Endometrial microvascular endothelial cells (primary cell): ENCODE results near the gene COBL. TPM values are rescaled to one million over a fixed set of nuclear protein-coding genes. Genes with fewer than 3 reads are reported as not detected.

Experiments used
- in situ Hi-C: cut with HindIII; loops from 2 replicates; pipeline ENCODE4 v1.10.0; 2017; ENCODE audit warnings: low sequenced_read_pairs, low pct_unique_long_range_greater_than_20kb; ENCODE audit errors: inconsistent ontology term
- total RNA-seq: library from RNA; depleted of rRNA; stranded (reverse); fragments of >200 nt; gene quantifications from one replicate; pipeline ENCODE4 v1.2.3, GENCODE V29; 2015; ENCODE audit errors: inconsistent ontology term

COBL gene
- total RNA-seq, 1 donor from 2014 or later: not detected

- in situ Hi-C loops: no loop called here
Observed at GRCh38 chr7:51123322-51124019, 193.1 kb downstream of the COBL start.

- in situ Hi-C loops: no loop called here
Observed at GRCh38 chr7:51121931-51122425, 194.6 kb downstream of the COBL start.

DNA sequence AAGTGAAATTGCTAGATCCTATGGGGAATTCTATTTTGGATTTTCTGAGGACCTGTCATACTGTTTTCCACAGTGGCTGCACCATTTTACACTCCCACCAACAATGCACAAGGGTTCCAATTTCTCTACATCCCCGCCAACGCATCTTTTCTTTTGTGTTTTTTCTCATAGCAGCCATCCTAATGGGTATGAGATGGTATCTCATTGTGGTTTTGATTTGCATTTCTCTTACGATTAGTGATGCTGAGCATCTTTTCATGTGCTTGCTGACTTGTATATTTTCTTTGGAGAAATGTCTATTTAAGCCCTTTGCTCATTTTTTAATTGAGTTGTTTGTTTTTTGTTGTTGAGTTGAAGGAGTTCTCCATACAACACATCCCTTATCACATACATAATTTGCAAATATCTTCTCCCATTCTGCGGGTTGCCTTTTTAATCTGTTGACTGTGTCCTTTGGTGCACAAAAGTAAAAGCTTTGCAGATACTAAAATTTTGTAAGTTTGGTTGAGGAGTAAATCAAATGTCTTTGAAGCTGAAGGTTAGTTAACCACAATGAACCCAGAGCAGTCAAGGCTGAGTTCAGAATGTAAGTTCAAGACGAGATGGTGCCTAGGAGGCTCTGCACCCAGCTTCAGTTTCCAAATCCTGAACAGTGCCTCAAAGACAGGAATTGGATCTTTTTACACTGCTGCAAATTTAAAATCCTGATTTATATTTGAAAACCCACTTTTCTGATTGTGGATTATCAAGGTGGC, 195.4 kb downstream of the COBL start:
- in situ Hi-C loops: no loop called here

GRCh38 chr7:51118628-51119027, 198.0 kb downstream of the COBL start:
- in situ Hi-C loops: no loop called here

- in situ Hi-C loops: no loop called here
Observed at GRCh38 chr7:51114501-51114900, 202.1 kb downstream of the COBL start.

GRCh38 chr7:51113962-51114361, 202.6 kb downstream of the COBL start:
- in situ Hi-C loops: no loop called here

DNA sequence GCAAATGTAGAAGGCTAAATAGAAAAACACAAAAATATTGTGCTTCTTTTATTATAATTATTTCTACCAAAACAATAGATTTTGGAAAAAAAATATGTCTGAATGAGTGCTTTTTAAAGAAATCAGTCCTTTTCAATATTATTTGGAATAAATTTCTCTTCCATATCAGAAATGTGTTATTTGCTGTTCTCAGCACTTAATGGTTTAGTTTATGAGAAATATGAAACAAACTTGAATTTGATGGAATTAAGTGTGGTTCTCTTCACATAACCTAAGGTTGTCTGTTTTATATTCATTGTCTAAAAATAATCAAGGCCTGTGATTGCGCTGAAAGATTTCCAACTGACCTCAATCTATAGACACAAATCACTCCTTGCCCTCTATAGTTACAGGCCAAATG, 203.0 kb downstream of the COBL start:
- in situ Hi-C loops: no loop called here

- in situ Hi-C loops: no loop called here
Observed at GRCh38 chr7:51111241-51111940, 205.2 kb downstream of the COBL start.

GRCh38 chr7:51108134-51108533, 208.5 kb downstream of the COBL start:
- in situ Hi-C loops: no loop called here

DNA sequence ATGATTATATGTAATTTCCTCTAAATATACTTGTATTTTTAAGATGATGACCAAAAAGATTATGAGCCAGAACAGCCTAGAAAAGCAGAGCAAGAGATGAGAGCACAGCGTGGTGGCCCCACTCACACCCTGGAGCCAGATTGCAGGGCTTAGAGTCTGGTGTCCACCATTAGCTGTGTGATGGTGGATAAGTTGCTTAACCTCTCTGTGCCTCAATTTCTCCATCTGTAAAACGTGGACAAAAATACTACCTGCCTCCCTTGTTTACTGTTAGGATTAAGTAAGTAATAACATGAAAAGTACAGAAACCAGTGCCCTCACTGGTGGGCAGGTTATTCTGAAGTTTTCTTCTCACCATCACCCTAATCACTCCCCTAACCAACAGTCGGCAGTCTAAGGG, 212.3 kb downstream of the COBL start:
- in situ Hi-C loops: no loop called here

DNA sequence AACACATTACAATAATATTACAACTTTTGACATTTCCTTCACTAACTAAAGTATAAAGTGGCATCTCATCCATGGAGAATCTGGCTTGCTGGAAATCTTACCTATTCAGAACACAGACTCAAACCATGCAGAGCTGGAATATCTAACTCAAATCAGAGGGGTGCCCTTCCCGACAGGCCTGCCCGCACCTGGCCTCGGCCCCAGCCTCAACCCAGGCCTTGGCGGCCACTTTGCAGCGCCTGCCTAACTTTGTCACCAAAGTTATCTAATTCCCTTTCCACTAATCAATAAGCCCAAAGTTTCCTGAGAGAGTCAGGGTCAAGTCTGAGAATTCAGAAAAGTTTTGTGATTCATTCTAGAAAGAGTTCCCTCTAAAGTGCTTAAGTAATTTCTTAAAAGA, 212.9 kb downstream of the COBL start:
- in situ Hi-C loops: no loop called here

DNA sequence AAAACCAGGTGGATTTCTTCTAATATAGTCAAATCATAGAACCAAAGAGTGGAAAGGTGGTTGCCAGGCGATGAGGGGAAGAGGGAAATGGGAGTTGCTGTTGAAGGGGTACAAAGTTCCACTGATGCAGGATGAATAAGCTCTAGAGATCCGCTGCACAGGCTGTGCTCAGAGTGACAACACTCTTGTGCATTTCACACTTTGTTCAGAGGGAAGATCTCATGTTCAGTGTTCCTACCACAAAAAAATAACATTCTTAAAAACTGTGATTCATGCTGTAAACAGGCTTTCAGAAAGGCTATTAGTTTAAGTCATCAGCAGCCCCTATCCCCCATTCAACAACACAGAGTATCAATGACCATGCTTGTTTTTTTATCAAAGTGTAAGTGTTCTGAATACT, 213.8 kb downstream of the COBL start:
- in situ Hi-C loops: no loop called here

DNA sequence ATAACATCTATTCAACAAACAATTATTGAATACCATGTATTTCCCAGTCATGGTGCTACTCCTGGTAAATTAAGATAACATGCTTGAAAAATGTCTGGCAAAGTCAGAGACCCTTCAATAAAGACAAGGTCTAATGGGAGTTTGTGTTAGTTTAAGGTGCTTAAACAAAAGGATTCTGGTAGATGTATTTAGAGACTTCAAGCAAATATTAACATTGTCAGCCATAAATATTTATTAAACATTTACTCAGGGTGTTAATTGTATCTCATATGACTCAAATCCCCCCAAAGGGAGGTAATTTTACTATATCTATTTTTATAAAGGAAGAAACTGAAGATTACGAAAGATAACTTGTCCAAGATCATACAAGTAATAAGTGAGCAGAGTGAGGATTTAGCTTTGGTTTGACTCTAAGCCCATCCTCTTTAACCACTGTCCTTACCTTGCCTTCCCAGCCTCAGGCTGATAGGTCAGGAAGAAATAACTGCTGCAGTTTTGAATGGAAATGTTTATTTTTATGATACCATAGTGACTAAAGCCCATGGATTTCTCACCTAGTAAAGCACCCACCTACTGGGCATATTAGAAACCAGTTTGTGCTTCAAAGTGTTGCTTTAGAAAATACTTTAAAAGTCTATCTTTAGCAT, 215.4 kb downstream of the COBL start:
- in situ Hi-C loops: no loop called here

GRCh38 chr7:51090411-51090810, 226.2 kb downstream of the COBL start:
- in situ Hi-C loops: no loop called here

- in situ Hi-C loops: no loop called here
Observed at GRCh38 chr7:51085034-51085692, 231.4 kb downstream of the COBL start.

GRCh38 chr7:51084121-51084520, 232.5 kb downstream of the COBL start:
- in situ Hi-C loops: no loop called here

DNA sequence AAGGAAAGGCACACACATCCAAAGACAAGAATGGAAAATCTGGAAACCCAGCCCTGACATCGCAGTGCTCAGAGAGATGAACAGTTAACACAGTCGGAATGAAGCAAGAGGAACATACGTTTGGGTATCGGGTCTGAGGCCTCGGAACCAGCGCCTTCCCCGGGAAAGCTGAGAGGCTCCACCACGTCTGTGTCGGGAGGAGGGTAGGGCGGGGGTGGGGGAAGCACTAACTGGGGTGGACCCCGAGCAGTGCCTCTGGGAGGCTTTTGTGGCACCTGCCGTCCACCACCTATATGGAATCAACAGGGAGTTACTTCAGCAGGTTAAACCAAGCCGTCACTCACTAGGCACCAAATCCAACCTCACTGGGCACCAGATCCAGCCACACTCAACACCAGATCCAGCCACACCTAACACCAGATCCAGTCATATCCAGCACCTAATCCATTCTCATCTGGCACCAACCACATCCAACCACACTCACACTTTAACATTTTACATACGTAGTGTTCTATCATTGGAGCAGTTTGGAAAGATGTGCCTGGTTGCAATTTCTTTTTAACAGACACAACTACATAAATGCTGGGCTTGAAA, 233.6 kb downstream of the COBL start:
- in situ Hi-C loops: no loop called here

GRCh38 chr7:51082096-51082840, 234.3 kb downstream of the COBL start:
- in situ Hi-C loops: no loop called here
